ENCODE measurements around the gene KMT2B. TPM values are rescaled to one million over a fixed set of nuclear protein-coding genes. Genes with fewer than 3 reads are reported as not detected.
A peak's percentile ranks its signal among the peaks of the same experiment; 100 is the strongest.

The KMT2B gene
- total and polyA plus RNA-seq, 9 of the 15 experiments (the other 6 are each of a cell fraction or from before 2014, with no cell fraction given) = 0.63 to 43.9 (median 8.1) TPM

DNA sequence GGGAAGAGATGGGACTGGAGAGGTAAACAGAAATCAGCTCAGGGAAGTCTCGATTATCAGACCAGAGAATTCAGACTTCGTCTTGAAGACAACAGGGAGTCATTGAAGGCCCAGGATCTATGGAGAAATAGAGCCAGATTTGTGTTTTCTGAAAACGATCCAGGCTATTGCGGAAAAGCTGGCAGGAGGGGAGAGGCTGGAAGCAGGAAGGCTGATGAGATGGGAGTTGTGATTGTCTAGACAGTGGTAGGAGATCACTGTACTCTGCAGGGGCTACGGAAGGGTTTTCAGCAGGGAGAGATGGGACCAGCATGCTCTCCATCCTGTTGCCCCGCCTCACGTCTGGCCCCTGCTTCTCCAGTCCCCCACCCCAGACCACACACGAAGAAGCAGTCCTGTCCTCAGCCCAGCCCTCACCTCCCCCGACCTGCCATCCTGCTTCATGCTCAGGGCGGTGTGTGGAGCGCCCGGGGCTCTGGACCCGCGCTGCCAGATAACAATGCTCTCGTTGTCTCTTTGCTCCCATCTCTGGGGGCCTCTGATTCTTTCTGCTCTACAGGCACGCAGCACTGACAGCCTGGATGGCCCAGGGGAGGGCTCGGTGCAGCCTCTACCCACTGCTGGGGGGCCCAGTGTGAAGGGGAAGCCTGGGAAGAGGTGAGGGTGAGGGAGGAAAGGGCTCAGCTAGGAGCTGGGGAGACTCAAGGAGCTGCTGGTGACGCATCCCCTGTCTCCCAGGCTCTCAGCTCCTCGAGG lies 59.5 kb downstream of the KMT2B start:
- no peaks in the 10 kb centered on the region for H3K9me3 ChIP-seq (replicated peaks; ENCODE audit: control insufficient read depth, insufficient read depth, low read depth, low read length)
- in situ Hi-C loops (cut with MboI) (no loop called here), intact Hi-C loops (cut with micrococcal nuclease) (no loop called here)
- DNase-seq (ENCODE audit: extremely low read depth in 1 of 4, low spot score in 3 of 4) (no peak), ATAC-seq (no peak), FAIRE-seq (no peak)
- peaks cover 5% of the 10 kb centered on the region; the same call in 1 of the 3 replicates for H3K79me2 ChIP-seq (ENCODE audit: control insufficient read depth, insufficient read depth, low read length)
- TF ChIP-seq PHF20 (IDR thresholded peaks at IDR 0.05; ENCODE audit: partially characterized antibody) (no peak), TGIF2 (CRISPR knock-in tag; IDR thresholded peaks at IDR 0.05) (no peak), PHTF2 (CRISPR knock-in tag; IDR thresholded peaks at IDR 0.05) (no peak), KHSRP (IDR thresholded peaks at IDR 0.05) (no peak), POLR2A (conservative IDR thresholded peaks at IDR 0.05) (no peak), GTF2A2 (tag; IDR thresholded peaks at IDR 0.05) (no peak), ZNF780A (CRISPR knock-in tag; IDR thresholded peaks at IDR 0.05) (no peak), SRSF7 (optimal IDR thresholded peaks at IDR 0.05; ENCODE audit: low read depth, low read length) (no peak), GABPA (tag; conservative IDR thresholded peaks at IDR 0.05; ENCODE audit: low read depth) (no peak), FOXA1 (IDR thresholded peaks at IDR 0.05; ENCODE audit: borderline replicate concordance) (no peak), ARNT (IDR thresholded peaks at IDR 0.05) (no peak), ATF7 (IDR thresholded peaks at IDR 0.05) (no peak)
- TF ChIP-seq, protein P1, sequence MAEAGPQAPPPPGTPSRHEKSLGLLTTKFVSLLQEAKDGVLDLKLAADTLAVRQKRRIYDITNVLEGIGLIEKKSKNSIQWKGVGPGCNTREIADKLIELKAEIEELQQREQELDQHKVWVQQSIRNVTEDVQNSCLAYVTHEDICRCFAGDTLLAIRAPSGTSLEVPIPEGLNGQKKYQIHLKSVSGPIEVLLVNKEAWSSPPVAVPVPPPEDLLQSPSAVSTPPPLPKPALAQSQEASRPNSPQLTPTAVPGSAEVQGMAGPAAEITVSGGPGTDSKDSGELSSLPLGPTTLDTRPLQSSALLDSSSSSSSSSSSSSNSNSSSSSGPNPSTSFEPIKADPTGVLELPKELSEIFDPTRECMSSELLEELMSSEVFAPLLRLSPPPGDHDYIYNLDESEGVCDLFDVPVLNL (CRISPR knock-in tag; IDR thresholded peaks at IDR 0.05; ENCODE audit: low read depth) = no peak
- TF ChIP-seq, protein P2, sequence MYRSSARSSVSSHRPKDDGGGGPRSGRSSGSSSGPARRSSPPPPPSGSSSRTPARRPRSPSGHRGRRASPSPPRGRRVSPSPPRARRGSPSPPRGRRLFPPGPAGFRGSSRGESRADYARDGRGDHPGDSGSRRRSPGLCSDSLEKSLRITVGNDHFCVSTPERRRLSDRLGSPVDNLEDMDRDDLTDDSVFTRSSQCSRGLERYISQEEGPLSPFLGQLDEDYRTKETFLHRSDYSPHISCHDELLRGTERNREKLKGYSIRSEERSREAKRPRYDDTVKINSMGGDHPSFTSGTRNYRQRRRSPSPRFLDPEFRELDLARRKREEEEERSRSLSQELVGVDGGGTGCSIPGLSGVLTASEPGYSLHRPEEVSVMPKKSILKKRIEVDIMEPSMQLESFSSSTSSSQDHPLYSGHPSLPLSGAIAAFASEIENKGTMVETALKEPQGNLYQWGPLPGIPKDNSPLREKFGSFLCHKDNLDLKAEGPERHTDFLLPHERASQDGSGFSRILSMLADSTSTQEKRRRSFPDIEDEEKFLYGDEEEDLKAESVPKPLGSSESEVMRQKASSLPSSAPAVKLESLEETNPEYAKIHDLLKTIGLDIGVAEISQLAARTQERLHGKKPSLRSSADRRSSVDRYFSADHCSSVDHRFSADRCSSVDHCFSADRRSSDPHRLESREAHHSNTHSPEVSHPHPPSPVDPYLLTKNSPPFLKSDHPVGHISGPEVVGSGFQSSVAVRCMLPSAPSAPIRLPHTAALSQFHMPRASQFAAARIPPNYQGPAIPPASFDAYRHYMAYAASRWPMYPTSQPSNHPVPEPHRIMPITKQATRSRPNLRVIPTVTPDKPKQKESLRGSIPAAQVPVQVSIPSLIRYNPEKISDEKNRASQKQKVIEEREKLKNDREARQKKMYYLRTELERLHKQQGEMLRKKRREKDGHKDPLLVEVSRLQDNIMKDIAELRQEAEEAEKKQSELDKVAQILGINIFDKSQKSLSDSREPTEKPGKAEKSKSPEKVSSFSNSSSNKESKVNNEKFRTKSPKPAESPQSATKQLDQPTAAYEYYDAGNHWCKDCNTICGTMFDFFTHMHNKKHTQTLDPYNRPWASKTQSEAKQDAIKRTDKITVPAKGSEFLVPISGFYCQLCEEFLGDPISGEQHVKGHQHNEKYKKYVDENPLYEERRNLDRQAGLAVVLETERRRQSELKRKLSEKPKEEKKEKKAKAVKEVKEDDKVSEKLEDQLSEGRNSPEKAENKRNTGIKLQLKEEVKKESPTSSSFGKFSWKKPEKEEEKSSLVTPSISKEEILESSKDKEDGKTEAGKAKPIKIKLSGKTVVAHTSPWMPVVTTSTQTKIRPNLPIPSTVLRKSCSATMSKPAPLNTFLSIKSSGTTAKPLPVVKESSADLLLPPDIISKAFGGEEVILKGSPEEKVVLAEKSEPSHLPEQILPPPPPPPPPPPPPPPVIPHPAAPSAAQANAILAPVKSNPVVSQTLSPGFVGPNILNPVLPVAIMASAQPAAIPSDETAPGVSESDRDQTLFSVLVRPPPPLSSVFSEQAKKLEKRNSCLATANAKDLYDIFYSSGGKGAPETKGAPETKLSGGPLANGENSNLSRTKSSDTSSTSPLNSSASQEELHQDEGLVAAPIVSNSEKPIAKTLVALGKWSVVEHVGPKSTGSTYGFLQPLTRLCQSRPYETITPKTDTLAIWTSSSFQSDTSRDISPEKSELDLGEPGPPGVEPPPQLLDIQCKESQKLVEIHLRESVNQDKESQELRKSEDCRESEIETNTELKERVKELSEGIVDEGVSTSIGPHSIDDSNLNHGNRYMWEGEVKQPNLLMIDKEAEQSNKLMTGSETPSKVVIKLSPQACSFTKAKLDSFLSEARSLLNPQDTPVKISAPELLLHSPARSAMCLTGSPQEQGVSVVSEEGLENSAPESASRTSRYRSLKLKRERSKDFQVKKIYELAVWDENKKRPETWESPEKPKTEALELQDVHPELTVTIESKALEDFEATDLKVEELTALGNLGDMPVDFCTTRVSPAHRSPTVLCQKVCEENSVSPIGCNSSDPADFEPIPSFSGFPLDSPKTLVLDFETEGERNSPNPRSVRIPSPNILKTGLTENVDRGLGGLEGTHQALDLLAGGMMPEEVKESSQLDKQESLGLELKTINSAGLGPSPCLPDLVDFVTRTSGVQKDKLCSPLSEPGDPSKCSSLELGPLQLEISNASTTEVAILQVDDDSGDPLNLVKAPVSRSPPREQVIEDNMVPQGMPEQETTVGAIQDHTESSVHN (IDR thresholded peaks at IDR 0.05; ENCODE audit: borderline replicate concordance in 1 of 2, low read depth in 1 of 2) = no peak
- no peak overlapping the region for H3K4me2 ChIP-seq (ENCODE audit: insufficient read depth, low read length)
- no peaks in the 10 kb centered on the region for H3K27me3 ChIP-seq (ENCODE audit: control insufficient read depth in 2 of 2, insufficient read depth in 2 of 2, low read length in 2 of 2)
- peaks cover 3% of the 10 kb centered on the region for H3K9me1 ChIP-seq (ENCODE audit: control insufficient read depth, insufficient read depth, low read length)
- H4K20me1 ChIP-seq (replicated peaks; ENCODE audit: control insufficient read depth, insufficient read depth, low read length) = no peaks in the 10 kb centered on the region; the same call in 1 of the 2 replicates
- peaks cover 20% of the 10 kb centered on the region; the same call in 2 of the 3 replicates for H3K36me3 ChIP-seq (ENCODE audit: control insufficient read depth, insufficient read depth, low read length)
- 63% methylated on average over 15 of the region's 19 CpGs for WGBS (ENCODE audit: insufficient coverage, low coverage, missing lambda C conversion rate)
- H3K4me3 ChIP-seq = no peak overlapping the region
- no TSS peak for BruUV-seq (replicated peaks)
- no peak overlapping the region for H2AFZ ChIP-seq (ENCODE audit: low read depth, low read length)
- CTCF ChIA-PET (ENCODE audit: low intra/inter-chr PET ratio) = no interaction called here
- POLR2A ChIA-PET = interaction anchor here (0.9 kb wide), 1 partner anchor 12 kb away, joined by 3 read pairs; no protein-coding TSS in a partner anchor
- H3K27ac ChIP-seq (ENCODE audit: extremely low read depth, low read depth, low read length) = no peak overlapping the region
- H3K4me1 ChIP-seq (replicated peaks in 1 of 2; ENCODE audit: control insufficient read depth in 2 of 2, insufficient read depth in 2 of 2, low read length in 2 of 2) = peaks cover 10 to 38% of the 10 kb centered on the region in 2 experiments
- peak overlapping the region in 1 of 2 experiments; percentile 65; a peak in 2 of 4 replicates for H3K9ac ChIP-seq (ENCODE audit: insufficient read depth in 1 of 2, low read depth in 2 of 2, low read length in 2 of 2)

All from K562 (cell line).